Mesothelial cell of epicardium (in vitro differentiated cells): ENCODE data around the gene ANKS1B. TPM values are rescaled to one million over a fixed set of nuclear protein-coding genes. Genes with fewer than 3 reads are reported as not detected.

Experiments used
- DNase-seq, 2 experiments: peaks; one replicate each; pipeline ENCODE4 v3.0.0; 2021; ENCODE audit warnings: low spot score in 2 of 2; ENCODE audit not compliant: unreplicated experiment in 2 of 2
- H3K27ac Mint-ChIP-seq: 2 replicates; pipeline ENCODE4 v1.8.0; 2021; ENCODE audit warnings: mixed read lengths
- H3K27me3 Mint-ChIP-seq: 2 replicates; pipeline ENCODE4 v1.8.0; 2021; ENCODE audit warnings: low read depth, mixed read lengths
- H3K36me3 Mint-ChIP-seq: 2 replicates; pipeline ENCODE4 v1.8.0; 2021; ENCODE audit warnings: mixed read lengths
- H3K4me1 Mint-ChIP-seq: 2 replicates; pipeline ENCODE4 v1.8.0; 2021; ENCODE audit warnings: mixed read lengths
- H3K4me3 Mint-ChIP-seq: 2 replicates; pipeline ENCODE4 v1.8.0; 2021; ENCODE audit warnings: mild to moderate bottlenecking, moderate library complexity, mixed read lengths
- H3K9me3 Mint-ChIP-seq: 2 replicates; pipeline ENCODE4 v1.8.0; 2021; ENCODE audit warnings: mixed read lengths
- total RNA-seq: library from RNA; stranded (reverse); gene quantifications from 3 replicates; pipeline ENCODE4 v1.2.1, GENCODE V29; 2021
- TF ChIP-seq, protein P1 (sequence below): fragments of 200-600 bp; sonication (generic); IDR thresholded peaks from one replicate; pipeline ENCODE4 v1.5.0; 2021; ENCODE audit warnings: antibody characterized with exemption; ENCODE audit not compliant: unreplicated experiment

The ANKS1B gene
- total RNA-seq, 1 donor from 2014 or later = 8.8 TPM

DNA sequence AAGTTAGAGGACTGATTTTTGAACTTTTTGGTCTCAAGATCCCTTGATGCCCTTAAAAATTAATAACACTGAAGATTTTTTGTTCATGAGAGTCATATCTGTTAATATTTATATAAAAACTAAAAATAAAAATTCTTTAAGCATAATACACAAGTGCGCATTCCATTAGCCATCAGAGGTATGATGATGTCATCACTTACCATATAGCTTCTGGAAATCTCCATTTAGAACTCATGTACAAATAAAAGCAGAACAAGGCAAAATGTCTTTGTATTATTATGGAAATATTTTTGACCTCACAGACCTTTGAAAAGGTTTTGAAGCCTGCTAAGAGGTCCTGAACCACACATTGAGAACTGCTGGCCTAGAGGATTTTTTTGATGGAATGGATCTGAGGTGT lies 551.6 kb downstream of the ANKS1B start:
- TF ChIP-seq, protein P1, sequence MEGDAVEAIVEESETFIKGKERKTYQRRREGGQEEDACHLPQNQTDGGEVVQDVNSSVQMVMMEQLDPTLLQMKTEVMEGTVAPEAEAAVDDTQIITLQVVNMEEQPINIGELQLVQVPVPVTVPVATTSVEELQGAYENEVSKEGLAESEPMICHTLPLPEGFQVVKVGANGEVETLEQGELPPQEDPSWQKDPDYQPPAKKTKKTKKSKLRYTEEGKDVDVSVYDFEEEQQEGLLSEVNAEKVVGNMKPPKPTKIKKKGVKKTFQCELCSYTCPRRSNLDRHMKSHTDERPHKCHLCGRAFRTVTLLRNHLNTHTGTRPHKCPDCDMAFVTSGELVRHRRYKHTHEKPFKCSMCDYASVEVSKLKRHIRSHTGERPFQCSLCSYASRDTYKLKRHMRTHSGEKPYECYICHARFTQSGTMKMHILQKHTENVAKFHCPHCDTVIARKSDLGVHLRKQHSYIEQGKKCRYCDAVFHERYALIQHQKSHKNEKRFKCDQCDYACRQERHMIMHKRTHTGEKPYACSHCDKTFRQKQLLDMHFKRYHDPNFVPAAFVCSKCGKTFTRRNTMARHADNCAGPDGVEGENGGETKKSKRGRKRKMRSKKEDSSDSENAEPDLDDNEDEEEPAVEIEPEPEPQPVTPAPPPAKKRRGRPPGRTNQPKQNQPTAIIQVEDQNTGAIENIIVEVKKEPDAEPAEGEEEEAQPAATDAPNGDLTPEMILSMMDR = no peak
- Mint-ChIP-seq H3K4me3 (no peak overlapping the region), H3K36me3 (no peaks in the 10 kb centered on the region), H3K4me1 (no peaks in the 10 kb centered on the region), H3K27ac (no peak overlapping the region), H3K9me3 (peaks cover under 1% of the 10 kb centered on the region), H3K27me3 (no peaks in the 10 kb centered on the region)
- DNase-seq = no peak

DNA sequence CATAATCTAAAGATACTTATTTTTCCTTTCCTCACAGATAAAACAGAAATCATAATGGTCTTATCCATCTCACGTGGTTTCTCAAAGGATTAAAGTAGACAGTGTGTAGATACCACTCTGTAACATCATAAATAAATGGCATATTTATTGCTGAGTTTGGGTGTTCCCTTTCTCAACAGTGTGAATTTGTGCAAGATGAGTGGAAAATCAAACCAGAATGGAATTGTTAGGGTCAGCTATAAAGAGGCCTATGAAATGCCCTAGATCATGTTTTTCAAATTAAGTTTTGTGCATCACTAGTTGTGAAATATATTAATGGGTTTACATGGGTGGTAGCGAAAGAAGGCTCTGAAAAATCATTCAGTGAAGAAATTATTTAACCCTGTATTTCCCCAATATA lies 553.5 kb downstream of the ANKS1B start:
- Mint-ChIP-seq H3K9me3 (no peaks in the 10 kb centered on the region), H3K27ac (no peak overlapping the region), H3K36me3 (no peaks in the 10 kb centered on the region), H3K4me3 (no peak overlapping the region), H3K4me1 (no peaks in the 10 kb centered on the region), H3K27me3 (no peaks in the 10 kb centered on the region)
- no peak for DNase-seq
- TF ChIP-seq, protein P1 = no peak

DNA sequence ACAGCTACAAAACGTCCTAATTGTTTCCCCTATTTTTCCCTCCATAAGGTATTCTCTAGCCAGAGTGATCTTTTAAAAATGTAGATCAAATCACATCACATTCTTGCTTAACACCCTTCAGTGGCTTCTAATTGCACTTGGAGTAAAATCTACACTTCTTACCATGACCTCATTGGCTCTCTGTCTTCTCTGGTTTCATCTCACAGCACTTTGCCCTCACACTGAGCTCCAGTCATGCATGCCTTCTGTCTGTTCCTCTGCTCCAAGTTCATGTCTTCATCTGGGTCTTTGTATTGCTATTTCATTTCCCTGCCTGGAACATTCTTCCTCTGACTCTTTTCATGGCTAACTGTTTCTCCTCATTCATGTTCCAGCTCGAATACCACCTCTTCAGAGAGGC lies 557.6 kb downstream of the ANKS1B start:
- no peak for DNase-seq
- no peaks in the 10 kb centered on the region for H3K9me3 Mint-ChIP-seq
- TF ChIP-seq, protein P1 = no peak
- no peaks in the 10 kb centered on the region for H3K4me1 Mint-ChIP-seq
- no peak overlapping the region for H3K27ac Mint-ChIP-seq
- no peaks in the 10 kb centered on the region for H3K36me3 Mint-ChIP-seq
- H3K27me3 Mint-ChIP-seq = no peaks in the 10 kb centered on the region
- no peak overlapping the region for H3K4me3 Mint-ChIP-seq

DNA sequence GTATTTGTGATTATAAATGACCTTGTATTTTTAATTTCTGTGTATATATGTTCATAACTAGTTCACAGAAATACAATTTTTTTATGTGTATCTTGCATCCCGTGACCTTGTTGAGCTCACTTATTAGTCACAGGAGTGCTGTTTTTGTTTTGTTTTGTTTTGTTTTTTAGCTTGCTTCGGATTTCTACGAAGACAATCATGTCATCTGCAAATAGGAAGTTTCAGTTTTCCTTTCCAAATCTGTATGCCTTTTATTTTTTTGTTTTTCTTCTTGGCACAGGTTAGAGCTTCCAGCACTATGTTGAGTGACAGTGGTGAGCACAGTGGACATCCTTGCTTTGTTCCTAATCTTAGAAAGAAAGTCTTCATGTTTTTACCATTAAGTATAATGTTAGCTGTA lies 566.4 kb downstream of the ANKS1B start:
- Mint-ChIP-seq H3K9me3 (peaks cover 19% of the 10 kb centered on the region), H3K36me3 (peaks cover 2% of the 10 kb centered on the region), H3K4me1 (no peaks in the 10 kb centered on the region), H3K27ac (no peak overlapping the region), H3K4me3 (no peak overlapping the region), H3K27me3 (no peaks in the 10 kb centered on the region)
- TF ChIP-seq, protein P1 = no peak
- DNase-seq = no peak

DNA sequence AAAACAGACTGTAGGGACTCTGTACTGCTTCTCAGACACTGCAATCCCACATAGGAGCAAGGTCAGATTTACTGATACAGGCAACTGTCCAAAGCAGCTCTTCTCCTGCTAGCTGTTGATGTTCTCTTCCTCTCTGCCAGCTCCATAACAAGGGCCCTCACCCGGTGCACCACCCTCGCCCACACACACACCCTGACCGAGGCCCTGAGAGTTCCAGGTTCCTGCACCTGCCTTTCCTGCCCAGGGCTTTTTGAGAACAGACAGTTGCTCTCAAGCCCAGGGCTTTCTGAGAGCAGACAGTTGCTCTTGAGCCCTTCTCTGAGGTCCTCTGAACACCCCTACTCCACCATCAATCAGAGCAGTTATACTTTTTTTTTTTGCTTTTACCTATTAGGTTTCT lies 571.0 kb downstream of the ANKS1B start:
- no peaks in the 10 kb centered on the region for H3K27me3 Mint-ChIP-seq
- peaks cover 2% of the 10 kb centered on the region for H3K36me3 Mint-ChIP-seq
- no peak overlapping the region for H3K27ac Mint-ChIP-seq
- peaks cover 24% of the 10 kb centered on the region for H3K9me3 Mint-ChIP-seq
- no peak overlapping the region for H3K4me3 Mint-ChIP-seq
- TF ChIP-seq, protein P1 = no peak
- no peaks in the 10 kb centered on the region for H3K4me1 Mint-ChIP-seq
- no peak for DNase-seq

DNA sequence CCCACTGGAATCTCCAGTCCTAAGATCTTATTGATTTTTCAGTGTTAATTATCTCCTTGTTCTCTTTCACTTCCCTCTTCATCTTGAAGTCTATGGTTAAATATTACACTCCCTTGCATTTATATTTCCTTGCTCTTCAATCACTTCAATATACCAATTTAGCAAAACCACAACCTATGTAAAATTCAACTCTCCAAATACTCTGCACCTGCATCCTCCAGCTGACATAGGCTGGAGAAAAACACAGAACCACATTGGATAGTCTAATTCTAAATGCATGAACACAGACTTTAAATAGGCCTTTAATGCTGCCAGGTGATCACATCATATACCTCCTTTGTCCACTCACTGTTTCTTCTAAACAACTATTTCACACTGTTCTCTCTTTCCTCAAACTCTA lies 591.0 kb downstream of the ANKS1B start:
- no peak for DNase-seq
- Mint-ChIP-seq H3K27me3 (peaks cover 9% of the 10 kb centered on the region), H3K9me3 (peaks cover 3% of the 10 kb centered on the region), H3K27ac (no peak overlapping the region), H3K36me3 (no peaks in the 10 kb centered on the region), H3K4me1 (peaks cover 9% of the 10 kb centered on the region), H3K4me3 (no peak overlapping the region)
- TF ChIP-seq, protein P1 = no peak
